Measurements from ENCODE around the gene DIRAS2.

GRCh38 chr9:90579181-90579580 lies 63.4 kb downstream of the DIRAS2 start:
- TF ChIP-seq POLR2A (IDR thresholded peaks at IDR 0.05), result no peak
- TF ChIP-seq, protein P1, sequence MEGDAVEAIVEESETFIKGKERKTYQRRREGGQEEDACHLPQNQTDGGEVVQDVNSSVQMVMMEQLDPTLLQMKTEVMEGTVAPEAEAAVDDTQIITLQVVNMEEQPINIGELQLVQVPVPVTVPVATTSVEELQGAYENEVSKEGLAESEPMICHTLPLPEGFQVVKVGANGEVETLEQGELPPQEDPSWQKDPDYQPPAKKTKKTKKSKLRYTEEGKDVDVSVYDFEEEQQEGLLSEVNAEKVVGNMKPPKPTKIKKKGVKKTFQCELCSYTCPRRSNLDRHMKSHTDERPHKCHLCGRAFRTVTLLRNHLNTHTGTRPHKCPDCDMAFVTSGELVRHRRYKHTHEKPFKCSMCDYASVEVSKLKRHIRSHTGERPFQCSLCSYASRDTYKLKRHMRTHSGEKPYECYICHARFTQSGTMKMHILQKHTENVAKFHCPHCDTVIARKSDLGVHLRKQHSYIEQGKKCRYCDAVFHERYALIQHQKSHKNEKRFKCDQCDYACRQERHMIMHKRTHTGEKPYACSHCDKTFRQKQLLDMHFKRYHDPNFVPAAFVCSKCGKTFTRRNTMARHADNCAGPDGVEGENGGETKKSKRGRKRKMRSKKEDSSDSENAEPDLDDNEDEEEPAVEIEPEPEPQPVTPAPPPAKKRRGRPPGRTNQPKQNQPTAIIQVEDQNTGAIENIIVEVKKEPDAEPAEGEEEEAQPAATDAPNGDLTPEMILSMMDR (IDR thresholded peaks at IDR 0.05), result no peak

Data from Peyer's patch (tissue), 4 donors.